HUDEP-2 (cell line): ENCODE results near the gene ZC3HAV1.
"Not testable (repeated sequence)": the region's sequence is repeated elsewhere in the genome, so short reads cannot be mapped to it uniquely, and the experiment has no call there.

Experiments used
- DNase-seq, 76 experiments: peaks; one replicate each; lab custom pipeline; 2025; ENCODE audit not compliant: unreplicated experiment in 76 of 76; lab: John Stamatoyannopoulos, UW

ZC3HAV1 gene

GRCh38 chr7:139058943-139059342 lies 50.6 kb downstream of the ZC3HAV1 start:
- DNase-seq: no peak

GRCh38 chr7:139055674-139056073 lies 53.8 kb downstream of the ZC3HAV1 start:
- no peak for DNase-seq

GRCh38 chr7:139054656-139055055 lies 54.9 kb downstream of the ZC3HAV1 start:
- not testable (repeated sequence) for DNase-seq

GRCh38 chr7:139054101-139054500 lies 55.4 kb downstream of the ZC3HAV1 start:
- DNase-seq: no peak

- no peak for DNase-seq
Measured at GRCh38 chr7:139051655-139052054, 57.9 kb downstream of the ZC3HAV1 start.

GRCh38 chr7:139049936-139050335 lies 59.6 kb downstream of the ZC3HAV1 start:
- DNase-seq: no peak

GRCh38 chr7:139049111-139049510 lies 60.4 kb downstream of the ZC3HAV1 start:
- DNase-seq: no peak

- DNase-seq: no peak
Measured at GRCh38 chr7:139047970-139048369, 61.5 kb downstream of the ZC3HAV1 start.

GRCh38 chr7:139046143-139046542 lies 63.4 kb downstream of the ZC3HAV1 start:
- no peak for DNase-seq

- DNase-seq: peak in 5 of 76 experiments; percentile 3 to 25 (median 7)
Measured at GRCh38 chr7:139044813-139045794, 64.4 kb downstream of the ZC3HAV1 start.

- peak in 67 of 76 experiments; percentile 4 to 77 (median 54) for DNase-seq
Measured at GRCh38 chr7:139043823-139044812, 65.4 kb downstream of the ZC3HAV1 start.

GRCh38 chr7:139041378-139042085 lies 68.0 kb downstream of the ZC3HAV1 start:
- DNase-seq: no peak

- DNase-seq: no peak
Measured at GRCh38 chr7:139038691-139039090, 70.8 kb downstream of the ZC3HAV1 start.

GRCh38 chr7:139036901-139037300 lies 72.6 kb downstream of the ZC3HAV1 start:
- DNase-seq: no peak

- DNase-seq: peak in 46 of 76 experiments; percentile 5 to 65 (median 38)
Measured at GRCh38 chr7:139035586-139036353, 73.8 kb downstream of the ZC3HAV1 start, which contains the start of gene ZC3HAV1L. TSS of gene ZC3HAV1L (minus strand) at chr7:139036042. CDS start at chr7:139036017, 25 bp downstream.

- DNase-seq: peak in 49 of 76 experiments; percentile 3 to 66 (median 41)
Measured at GRCh38 chr7:139034855-139035585, 74.5 kb downstream of the ZC3HAV1 start.

- no peak for DNase-seq
Measured at GRCh38 chr7:139034336-139034735, 75.2 kb downstream of the ZC3HAV1 start.

GRCh38 chr7:139033346-139034114 lies 76.0 kb downstream of the ZC3HAV1 start:
- no peak for DNase-seq
